RWPE2 (cell line): ENCODE measurements around the gene PTGES.

ENCODE experiments used
- ATAC-seq: fragments of 200-7000 bp; cut with Tn5 transposase; 3 replicates; pipeline ENCODE4 v1.9.1; 2021; ENCODE audit warnings: low read depth
- DNase-seq: peaks from one replicate; pipeline ENCODE4 v3.0.0-alpha.2; 2020; ENCODE audit warnings: low spot score
- H3K27ac ChIP-seq: fragments of 450-650 bp; 2 replicates; pipeline ENCODE4 v1.5.1; 2017; ENCODE audit warnings: mild to moderate bottlenecking; ENCODE audit not compliant: poor library complexity, severe bottlenecking
- H3K27me3 ChIP-seq: fragments of 250-450 bp; sonication (Bioruptor Pico); 2 replicates; pipeline ENCODE4 v1.5.1; 2021; ENCODE audit warnings: mild to moderate bottlenecking, moderate library complexity; ENCODE audit not compliant: insufficient read depth, poor library complexity, severe bottlenecking
- H3K36me3 ChIP-seq: fragments of 250-450 bp; sonication (Bioruptor Pico); 2 replicates; pipeline ENCODE4 v1.5.1; 2020; ENCODE audit warnings: low read depth, mild to moderate bottlenecking, moderate library complexity
- H3K4me1 ChIP-seq: fragments of 250-450 bp; sonication (Bioruptor Pico); 2 replicates; pipeline ENCODE4 v1.5.1; 2021; ENCODE audit warnings: mild to moderate bottlenecking, moderate library complexity; ENCODE audit not compliant: insufficient read depth, poor library complexity, severe bottlenecking
- H3K4me3 ChIP-seq: fragments of 250-450 bp; sonication (Bioruptor Pico); 2 replicates; pipeline ENCODE4 v1.5.1; 2021; ENCODE audit warnings: mild to moderate bottlenecking, moderate library complexity; ENCODE audit not compliant: severe bottlenecking
- H3K9me3 ChIP-seq: fragments of 250-450 bp; sonication (Bioruptor Pico); 2 replicates; pipeline ENCODE4 v1.5.1; 2021; ENCODE audit warnings: mild to moderate bottlenecking, moderate library complexity; ENCODE audit not compliant: severe bottlenecking
- TF ChIP-seq, protein P1 (sequence below): fragments of 450-650 bp; IDR thresholded peaks from one replicate; pipeline ENCODE4 v1.5.1; 2017; ENCODE audit warnings: mild to moderate bottlenecking, moderate library complexity; ENCODE audit not compliant: poor library complexity, severe bottlenecking

Gene PTGES

DNA sequence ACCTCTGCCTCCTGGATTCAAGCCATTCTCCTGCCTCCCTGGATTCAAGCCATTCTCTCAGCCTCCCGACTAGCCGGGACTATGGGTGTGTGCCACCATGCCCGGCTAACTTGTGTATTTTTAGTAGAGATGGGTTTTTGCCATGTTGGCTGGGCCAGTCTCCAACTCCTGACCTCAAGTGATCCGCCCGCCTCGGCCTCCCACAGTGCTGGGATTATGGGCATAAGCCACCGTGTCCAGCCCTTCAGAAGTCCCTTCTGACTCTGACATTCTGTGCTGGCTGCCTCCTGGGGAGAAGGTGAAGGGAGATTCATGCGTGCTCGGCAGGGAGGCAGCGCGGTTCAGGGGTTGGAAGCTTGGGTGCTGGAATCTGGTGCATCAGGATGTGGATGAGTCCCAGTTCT, 58.6 kb downstream of the PTGES start:
- TF ChIP-seq, protein P1, sequence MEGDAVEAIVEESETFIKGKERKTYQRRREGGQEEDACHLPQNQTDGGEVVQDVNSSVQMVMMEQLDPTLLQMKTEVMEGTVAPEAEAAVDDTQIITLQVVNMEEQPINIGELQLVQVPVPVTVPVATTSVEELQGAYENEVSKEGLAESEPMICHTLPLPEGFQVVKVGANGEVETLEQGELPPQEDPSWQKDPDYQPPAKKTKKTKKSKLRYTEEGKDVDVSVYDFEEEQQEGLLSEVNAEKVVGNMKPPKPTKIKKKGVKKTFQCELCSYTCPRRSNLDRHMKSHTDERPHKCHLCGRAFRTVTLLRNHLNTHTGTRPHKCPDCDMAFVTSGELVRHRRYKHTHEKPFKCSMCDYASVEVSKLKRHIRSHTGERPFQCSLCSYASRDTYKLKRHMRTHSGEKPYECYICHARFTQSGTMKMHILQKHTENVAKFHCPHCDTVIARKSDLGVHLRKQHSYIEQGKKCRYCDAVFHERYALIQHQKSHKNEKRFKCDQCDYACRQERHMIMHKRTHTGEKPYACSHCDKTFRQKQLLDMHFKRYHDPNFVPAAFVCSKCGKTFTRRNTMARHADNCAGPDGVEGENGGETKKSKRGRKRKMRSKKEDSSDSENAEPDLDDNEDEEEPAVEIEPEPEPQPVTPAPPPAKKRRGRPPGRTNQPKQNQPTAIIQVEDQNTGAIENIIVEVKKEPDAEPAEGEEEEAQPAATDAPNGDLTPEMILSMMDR: no peak
- ATAC-seq: no peak
- no peak overlapping the region for H3K27ac ChIP-seq
- H3K27me3 ChIP-seq: peaks cover 7% of the 10 kb centered on the region
- H3K4me3 ChIP-seq: no peak overlapping the region
- H3K9me3 ChIP-seq: no peaks in the 10 kb centered on the region
- DNase-seq: no peak
- no peaks in the 10 kb centered on the region for H3K4me1 ChIP-seq
- no peaks in the 10 kb centered on the region for H3K36me3 ChIP-seq

DNA sequence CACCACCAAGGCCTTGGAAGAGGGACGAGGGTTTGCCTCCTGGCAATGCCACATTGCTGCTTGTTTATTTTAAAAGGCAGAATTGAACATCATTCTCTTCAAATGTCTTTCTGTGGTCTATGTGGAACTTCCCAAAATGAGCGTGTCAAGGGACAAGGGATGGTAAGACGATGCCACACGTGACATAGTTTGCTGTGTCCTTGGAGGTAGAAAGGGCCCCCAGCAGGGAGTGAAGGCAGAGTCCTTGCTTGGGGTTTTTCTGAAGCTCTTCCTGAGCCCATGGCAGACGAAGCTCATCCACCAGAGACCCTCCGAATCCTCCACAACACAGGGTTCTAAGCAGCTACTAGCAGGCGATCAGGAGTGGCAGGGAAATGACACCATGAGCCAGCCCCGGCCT, 59.1 kb downstream of the PTGES start:
- Histone ChIP-seq H3K27ac (no peak overlapping the region), H3K4me1 (no peaks in the 10 kb centered on the region), H3K4me3 (no peak overlapping the region), H3K36me3 (no peaks in the 10 kb centered on the region), H3K9me3 (no peaks in the 10 kb centered on the region), H3K27me3 (peaks cover 7% of the 10 kb centered on the region)
- TF ChIP-seq, protein P1: no peak
- ATAC-seq (no peak), DNase-seq (no peak)

DNA sequence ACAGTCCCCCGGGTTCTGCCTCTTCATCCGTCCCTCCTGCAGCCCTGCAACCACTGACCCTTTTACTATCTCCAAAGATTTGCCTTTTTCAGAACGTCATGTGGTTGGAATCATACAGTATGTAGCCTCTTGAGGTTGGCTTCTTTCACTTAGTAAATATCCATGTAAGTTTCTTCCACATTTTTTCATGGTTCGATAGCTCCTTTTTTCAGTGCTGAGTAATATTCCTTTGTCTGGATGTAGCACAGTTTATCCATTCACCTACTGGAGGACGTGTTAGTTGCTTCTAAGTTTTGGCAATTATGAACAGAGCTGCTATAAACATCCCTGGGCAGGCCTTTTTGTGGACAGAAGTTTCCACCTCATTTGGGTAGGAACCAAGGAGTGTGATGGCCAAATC, 60.3 kb downstream of the PTGES start:
- Histone ChIP-seq H3K27ac (no peak overlapping the region), H3K27me3 (peaks cover 7% of the 10 kb centered on the region), H3K4me3 (no peak overlapping the region), H3K9me3 (no peaks in the 10 kb centered on the region), H3K4me1 (no peaks in the 10 kb centered on the region), H3K36me3 (no peaks in the 10 kb centered on the region)
- ATAC-seq: no peak
- DNase-seq: no peak
- TF ChIP-seq, protein P1: no peak
